Parathyroid adenoma (tissue), 2 donors: ENCODE data around the gene KLF5.

ENCODE experiments used
- H2AFZ ChIP-seq: fragments of 300-600 bp; sonication (generic); one replicate; pipeline ENCODE4 v1.7.0; 2017; ENCODE audit warnings: antibody characterized with exemption, mild to moderate bottlenecking
- H3K27ac ChIP-seq: fragments of 300-600 bp; sonication (generic); one replicate; pipeline ENCODE4 v1.7.0; 2017
- H3K27me3 ChIP-seq: fragments of 300-600 bp; sonication (generic); one replicate; pipeline ENCODE4 v1.7.0; 2017; ENCODE audit warnings: low read length; ENCODE audit not compliant: control insufficient read depth, insufficient read depth
- H3K36me3 ChIP-seq: fragments of 300-600 bp; sonication (generic); one replicate; pipeline ENCODE4 v1.7.0; 2017; ENCODE audit warnings: low read length; ENCODE audit not compliant: control insufficient read depth, insufficient read depth
- H3K4me1 ChIP-seq: fragments of 300-600 bp; sonication (generic); one replicate; pipeline ENCODE4 v1.7.0; 2017; ENCODE audit warnings: control low read depth
- H3K4me2 ChIP-seq: fragments of 300-600 bp; sonication (generic); one replicate; pipeline ENCODE4 v1.7.0; 2017; ENCODE audit warnings: low read length
- H3K4me3 ChIP-seq: fragments of 300-600 bp; sonication (generic); one replicate; pipeline ENCODE4 v1.7.0; 2017; ENCODE audit warnings: low read depth, low read length
- H3K79me2 ChIP-seq: fragments of 300-600 bp; sonication (generic); one replicate; pipeline ENCODE4 v1.7.0; 2017; ENCODE audit warnings: control low read depth
- H3K9ac ChIP-seq: fragments of 300-600 bp; sonication (generic); one replicate; pipeline ENCODE4 v1.7.0; 2017; ENCODE audit warnings: mild to moderate bottlenecking
- H3K9me3 ChIP-seq: fragments of 300-600 bp; sonication (generic); one replicate; pipeline ENCODE4 v1.7.0; 2017; ENCODE audit warnings: low read length; ENCODE audit not compliant: control insufficient read depth
- CTCF ChIP-seq: fragments of 300-600 bp; sonication (generic); IDR thresholded peaks from one replicate; pipeline ENCODE4 v1.7.0; 2017; ENCODE audit warnings: antibody characterized with exemption, mild to moderate bottlenecking
- donor health status: primary hyperparathyroidism.

The KLF5 gene

GRCh38 chr13:73103238-73103637 lies 44.4 kb downstream of the KLF5 start:
- Histone ChIP-seq H2AFZ (no peak overlapping the region), H3K27me3 (no peaks in the 10 kb centered on the region), H3K27ac (no peak overlapping the region), H3K79me2 (no peaks in the 10 kb centered on the region), H3K4me3 (no peak overlapping the region), H3K4me1 (no peaks in the 10 kb centered on the region), H3K9ac (no peak overlapping the region), H3K36me3 (no peaks in the 10 kb centered on the region), H3K4me2 (no peak overlapping the region), H3K9me3 (no peaks in the 10 kb centered on the region)
- TF ChIP-seq CTCF, result no peak

- Histone ChIP-seq H3K4me3 (no peak overlapping the region), H3K9me3 (no peaks in the 10 kb centered on the region), H3K27me3 (no peaks in the 10 kb centered on the region), H3K4me1 (no peaks in the 10 kb centered on the region), H3K36me3 (no peaks in the 10 kb centered on the region), H2AFZ (no peak overlapping the region), H3K9ac (no peak overlapping the region), H3K79me2 (no peaks in the 10 kb centered on the region), H3K4me2 (no peak overlapping the region), H3K27ac (no peak overlapping the region)
- no peak for TF ChIP-seq CTCF
Measured at GRCh38 chr13:73106513-73107178, 47.8 kb downstream of the KLF5 start.

- H3K4me1 ChIP-seq, result no peaks in the 10 kb centered on the region
- TF ChIP-seq CTCF, result no peak
- no peak overlapping the region for H3K4me2 ChIP-seq
Measured at GRCh38 chr13:73107481-73107880, 48.7 kb downstream of the KLF5 start.

GRCh38 chr13:73107970-73108369 lies 49.2 kb downstream of the KLF5 start:
- H3K27me3 ChIP-seq, result no peaks in the 10 kb centered on the region
- H3K79me2 ChIP-seq, result no peaks in the 10 kb centered on the region
- no peak overlapping the region for H3K4me3 ChIP-seq
- H3K27ac ChIP-seq, result no peak overlapping the region
- no peaks in the 10 kb centered on the region for H3K4me1 ChIP-seq
- no peak overlapping the region for H3K9ac ChIP-seq
- H3K9me3 ChIP-seq, result no peaks in the 10 kb centered on the region
- no peak overlapping the region for H3K4me2 ChIP-seq
- H3K36me3 ChIP-seq, result no peaks in the 10 kb centered on the region
- TF ChIP-seq CTCF, result no peak
- no peak overlapping the region for H2AFZ ChIP-seq

More at GRCh38 chr13:73107481-73107880, 48.7 kb downstream of the KLF5 start:
- H3K36me3 ChIP-seq, result no peaks in the 10 kb centered on the region
- H3K27ac ChIP-seq, result no peak overlapping the region
- H3K27me3 ChIP-seq, result no peaks in the 10 kb centered on the region
- H3K9me3 ChIP-seq, result no peaks in the 10 kb centered on the region
- no peak overlapping the region for H2AFZ ChIP-seq
- no peaks in the 10 kb centered on the region for H3K79me2 ChIP-seq
- H3K4me3 ChIP-seq, result no peak overlapping the region
- no peak overlapping the region for H3K9ac ChIP-seq

GRCh38 chr13:73109288-73109899 lies 50.6 kb downstream of the KLF5 start:
- H3K4me1 ChIP-seq, result no peaks in the 10 kb centered on the region
- H3K4me2 ChIP-seq, result no peak overlapping the region
- TF ChIP-seq CTCF, result no peak
- no peak overlapping the region for H3K9ac ChIP-seq
- no peaks in the 10 kb centered on the region for H3K9me3 ChIP-seq
- no peak overlapping the region for H3K27ac ChIP-seq
- no peaks in the 10 kb centered on the region for H3K36me3 ChIP-seq
- no peaks in the 10 kb centered on the region for H3K27me3 ChIP-seq
- no peak overlapping the region for H3K4me3 ChIP-seq
- H2AFZ ChIP-seq, result no peak overlapping the region
- H3K79me2 ChIP-seq, result no peaks in the 10 kb centered on the region
